Embryonic facial prominence (tissue), 1 donor: ENCODE data around the gene ASPSCR1.
"Not testable (repeated sequence)": the region's sequence is repeated elsewhere in the genome, so short reads cannot be mapped to it uniquely, and the experiment has no call there.

Source experiments
- DNase-seq: peaks from one replicate; pipeline ENCODE4 v3.0.0-alpha.2; 2016; ENCODE audit errors: extremely low spot score

Gene ASPSCR1

GRCh38 chr17:81981511-81981910 lies 4.1 kb downstream of the ASPSCR1 start:
- DNase-seq, result not testable (repeated sequence)

GRCh38 chr17:81983011-81983638 lies 5.7 kb downstream of the ASPSCR1 start:
- DNase-seq, result no peak

GRCh38 chr17:81983639-81984373 lies 6.4 kb downstream of the ASPSCR1 start:
- no peak for DNase-seq

- no peak for DNase-seq
Measured at GRCh38 chr17:81984773-81985410, 7.5 kb downstream of the ASPSCR1 start.

GRCh38 chr17:81986606-81987005 lies 9.2 kb downstream of the ASPSCR1 start:
- DNase-seq, result no peak

GRCh38 chr17:81987161-81987770 lies 9.8 kb downstream of the ASPSCR1 start:
- DNase-seq, result no peak

GRCh38 chr17:81990836-81991683 lies 13.6 kb downstream of the ASPSCR1 start:
- DNase-seq, result no peak

GRCh38 chr17:81991684-81992305 lies 14.4 kb downstream of the ASPSCR1 start:
- DNase-seq, result no peak

GRCh38 chr17:81992306-81993102 lies 15.1 kb downstream of the ASPSCR1 start:
- no peak for DNase-seq

GRCh38 chr17:81993729-81994592 lies 16.5 kb downstream of the ASPSCR1 start:
- no peak for DNase-seq

GRCh38 chr17:81994593-81995462 lies 17.4 kb downstream of the ASPSCR1 start:
- no peak for DNase-seq

- DNase-seq, result no peak
Measured at GRCh38 chr17:81995463-81996231, 18.2 kb downstream of the ASPSCR1 start.

- DNase-seq, result no peak
Measured at GRCh38 chr17:81996232-81996756, 18.9 kb downstream of the ASPSCR1 start.

- no peak for DNase-seq
Measured at GRCh38 chr17:81996757-81997441, 19.5 kb downstream of the ASPSCR1 start.

- DNase-seq, result no peak
Measured at GRCh38 chr17:81998212-81998611, 20.8 kb downstream of the ASPSCR1 start.

GRCh38 chr17:81998691-81999438 lies 21.4 kb downstream of the ASPSCR1 start:
- DNase-seq, result no peak
